ENCODE measurements around the gene ANTXR2. TPM values are rescaled to one million over a fixed set of nuclear protein-coding genes. Genes with fewer than 3 reads are reported as not detected.
A peak's percentile ranks its signal among the peaks of the same experiment; 100 is the strongest.
"Not testable (repeated sequence)": the region's sequence is repeated elsewhere in the genome, so short reads cannot be mapped to it uniquely, and the experiment has no call there.

The ANTXR2 gene
- total RNA-seq, 1 experiment from 2014 or later, result 29.2 TPM

- DNase-seq (ENCODE audit: low spot score), result no peak
Observed at GRCh38 chr4:79918292-79918691, 154.7 kb downstream of the ANTXR2 start.

DNA sequence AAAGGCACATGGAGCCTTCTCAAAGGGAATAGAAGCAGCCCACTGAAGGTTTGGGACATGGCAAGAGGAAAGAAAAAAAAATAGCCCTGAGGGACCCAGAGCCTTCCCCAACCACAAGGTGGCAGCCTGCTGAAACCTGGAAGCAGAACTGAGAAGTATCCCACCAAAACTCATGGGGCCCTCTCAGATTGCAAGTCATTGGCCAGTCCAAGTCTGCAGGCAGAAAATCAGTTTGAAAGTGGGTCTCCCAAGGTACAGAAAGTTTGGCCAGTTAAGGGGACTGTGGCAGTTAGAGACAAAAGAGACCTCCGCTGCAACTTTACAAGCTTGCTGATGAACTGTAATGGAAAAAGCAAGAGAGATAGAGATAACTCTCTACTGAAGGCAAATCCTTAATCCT, 155.8 kb downstream of the ANTXR2 start:
- peak; percentile 25 for DNase-seq (ENCODE audit: low spot score)

- no peak for DNase-seq (ENCODE audit: low spot score)
Observed at GRCh38 chr4:79915246-79915645, 157.8 kb downstream of the ANTXR2 start.

DNA sequence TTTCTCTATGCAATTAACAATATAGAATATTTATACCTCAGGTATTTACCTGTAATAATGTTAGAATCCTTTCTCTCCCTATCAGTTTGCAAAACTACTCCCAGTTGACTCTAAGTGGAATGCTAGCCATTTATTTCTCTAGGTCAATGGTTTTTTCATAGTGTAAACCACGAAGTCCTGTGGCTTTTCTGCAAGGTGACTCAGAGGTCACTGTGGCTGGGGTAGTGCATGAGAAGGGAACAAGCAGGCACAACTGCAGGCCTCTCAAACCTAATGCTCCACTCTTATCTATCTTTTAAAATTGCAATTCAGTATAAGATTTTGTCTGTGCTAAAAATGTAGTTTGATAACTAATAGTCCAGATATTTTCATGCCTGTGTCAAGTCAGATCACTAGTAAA, 159.4 kb downstream of the ANTXR2 start:
- DNase-seq (ENCODE audit: low spot score), result peak; percentile 14

DNA sequence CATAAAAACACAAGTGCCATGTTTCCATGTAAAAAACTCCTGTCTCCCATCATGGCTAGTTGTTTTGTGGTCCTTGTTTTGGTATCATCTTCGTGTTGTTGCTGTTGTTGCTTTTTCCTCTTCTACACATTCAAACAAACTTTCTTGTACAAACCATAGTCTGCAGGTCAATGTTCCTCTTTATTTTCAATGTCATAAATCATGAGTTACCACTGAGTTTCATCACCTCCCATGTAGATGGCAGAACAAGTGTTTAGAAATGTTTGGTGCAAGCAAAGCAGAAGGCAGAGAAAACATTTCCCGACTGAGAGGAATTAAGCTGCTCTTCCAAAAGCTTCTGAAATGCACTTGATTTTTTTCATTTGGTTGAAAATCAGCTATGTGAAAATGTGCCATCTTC, 166.0 kb downstream of the ANTXR2 start:
- DNase-seq (ENCODE audit: low spot score), result no peak

DNA sequence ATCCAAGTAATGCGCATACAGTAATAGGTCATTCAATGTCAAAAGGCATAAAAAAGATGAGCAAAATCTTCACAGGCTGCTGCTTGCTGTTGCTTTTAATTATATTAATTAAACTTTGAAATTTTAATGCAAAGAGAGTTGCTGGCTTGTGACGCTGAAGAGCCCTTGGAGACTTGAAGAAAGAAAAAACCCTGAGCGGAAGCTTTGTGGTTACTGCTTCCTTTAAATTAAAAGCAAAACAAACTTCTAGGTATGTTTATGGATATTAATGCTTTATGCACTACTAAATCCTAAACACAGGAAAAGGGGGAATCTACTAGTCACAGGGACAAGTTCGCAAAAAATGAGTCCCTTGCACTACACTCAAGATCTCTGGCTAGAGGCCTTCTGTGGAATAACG, 166.7 kb downstream of the ANTXR2 start:
- DNase-seq (ENCODE audit: low spot score), result no peak

GRCh38 chr4:79905212-79905611, 167.8 kb downstream of the ANTXR2 start:
- no peak for DNase-seq (ENCODE audit: low spot score)

DNA sequence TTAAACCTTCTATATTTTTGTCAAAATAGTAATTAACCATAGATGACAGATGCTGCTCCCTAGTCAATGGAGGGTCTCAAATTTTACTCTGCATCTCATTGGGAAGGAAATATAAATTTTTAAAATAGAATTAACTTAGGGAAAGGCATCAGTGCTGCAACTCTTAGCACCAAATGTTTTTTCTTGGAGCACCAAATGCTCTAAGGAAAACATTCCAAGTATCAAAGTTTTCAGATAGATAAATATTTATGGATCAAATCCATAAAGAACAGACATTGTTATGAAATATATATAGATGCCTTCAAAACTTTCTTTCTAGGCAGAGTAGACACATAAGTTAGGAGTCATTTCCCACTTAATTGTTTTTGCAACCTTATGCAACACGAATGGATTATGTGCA, 168.7 kb downstream of the ANTXR2 start:
- DNase-seq (ENCODE audit: low spot score), result no peak

DNA sequence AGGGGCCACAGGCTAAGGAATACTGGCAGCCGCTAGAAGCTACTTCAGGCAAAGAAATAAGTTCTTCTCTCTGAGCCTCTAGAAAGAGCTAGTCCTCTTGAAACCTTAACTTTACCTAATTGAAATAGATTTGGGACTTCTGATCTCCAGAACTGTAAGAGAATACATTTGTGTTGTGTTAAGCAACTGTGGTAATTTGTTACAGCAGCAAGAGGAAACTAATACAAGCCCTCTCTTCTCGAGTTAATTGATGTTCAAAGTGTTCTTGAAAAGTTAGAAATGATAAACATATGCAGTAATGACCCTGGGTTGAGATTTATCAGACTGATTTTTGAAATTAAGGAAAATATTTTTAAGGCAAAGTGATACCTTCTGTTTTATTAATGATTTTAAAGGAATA, 172.8 kb downstream of the ANTXR2 start:
- no peak for DNase-seq (ENCODE audit: low spot score)

- no peak for DNase-seq (ENCODE audit: low spot score)
Observed at GRCh38 chr4:79899481-79899880, 173.5 kb downstream of the ANTXR2 start.

DNA sequence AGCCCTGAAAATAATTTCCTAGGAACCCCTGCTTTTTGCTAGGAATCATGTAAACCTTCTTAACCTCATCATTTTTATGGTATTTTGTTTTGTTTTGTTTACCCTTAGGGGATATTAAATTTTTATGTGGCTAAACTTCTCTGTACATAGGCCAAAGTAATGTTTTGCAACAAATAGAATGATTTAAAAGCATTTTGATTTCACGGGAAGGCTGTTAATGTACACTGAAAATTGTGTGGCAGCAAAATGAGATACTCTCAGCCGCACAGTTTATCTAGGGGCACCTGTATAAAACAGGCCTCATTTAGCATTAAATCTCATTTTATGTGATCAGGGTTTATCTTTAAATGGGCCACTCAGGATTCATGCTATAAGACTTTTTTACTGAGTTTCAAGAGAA, 175.0 kb downstream of the ANTXR2 start:
- DNase-seq (ENCODE audit: low spot score), result no peak

GRCh38 chr4:79897174-79897573, 175.9 kb downstream of the ANTXR2 start:
- DNase-seq (ENCODE audit: low spot score), result no peak

DNA sequence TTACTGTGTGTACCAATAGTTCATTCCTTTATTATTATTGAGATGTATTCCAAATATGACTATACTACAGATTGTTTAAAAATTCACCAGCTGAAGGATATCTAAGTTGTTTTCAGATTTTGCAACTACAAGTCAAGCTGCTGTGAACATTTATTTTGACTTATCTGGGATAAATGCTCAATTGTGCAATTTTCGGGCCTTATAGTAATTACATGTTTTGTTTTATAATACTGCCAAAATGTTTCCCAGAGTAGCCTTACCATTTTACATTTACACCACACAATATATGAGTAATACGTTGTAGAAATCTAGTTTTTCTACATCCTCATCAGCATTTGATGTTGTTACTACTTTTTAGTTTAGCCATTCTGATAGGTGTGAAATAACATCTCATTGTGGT, 179.6 kb downstream of the ANTXR2 start:
- no peak for DNase-seq (ENCODE audit: low spot score)

GRCh38 chr4:79889026-79889425, 184.0 kb downstream of the ANTXR2 start:
- not testable (repeated sequence) for DNase-seq (ENCODE audit: low spot score)

DNA sequence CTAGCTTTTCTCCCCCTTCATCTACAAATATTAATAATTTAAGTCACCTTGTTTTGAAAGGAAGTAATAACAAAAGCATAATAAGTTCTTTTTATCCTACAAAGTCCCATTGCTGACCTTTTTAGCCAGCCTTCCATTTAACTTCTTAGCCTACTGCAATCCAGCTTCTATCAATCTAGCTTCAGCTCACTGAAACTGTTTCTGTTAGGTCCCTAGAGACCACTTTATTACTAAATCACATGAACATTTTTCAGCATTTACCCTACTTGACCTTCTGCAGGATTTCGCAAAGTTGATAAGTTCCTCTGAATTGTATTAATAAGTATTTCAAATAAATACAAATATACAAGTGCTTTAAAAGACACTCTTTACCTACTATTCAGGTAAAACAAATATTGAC, 186.5 kb downstream of the ANTXR2 start:
- DNase-seq (ENCODE audit: low spot score), result no peak

- no peak for DNase-seq (ENCODE audit: low spot score)
Observed at GRCh38 chr4:79886021-79886420, 187.0 kb downstream of the ANTXR2 start.

- no peak for DNase-seq (ENCODE audit: low spot score)
Observed at GRCh38 chr4:79883290-79883689, 189.7 kb downstream of the ANTXR2 start.

DNA sequence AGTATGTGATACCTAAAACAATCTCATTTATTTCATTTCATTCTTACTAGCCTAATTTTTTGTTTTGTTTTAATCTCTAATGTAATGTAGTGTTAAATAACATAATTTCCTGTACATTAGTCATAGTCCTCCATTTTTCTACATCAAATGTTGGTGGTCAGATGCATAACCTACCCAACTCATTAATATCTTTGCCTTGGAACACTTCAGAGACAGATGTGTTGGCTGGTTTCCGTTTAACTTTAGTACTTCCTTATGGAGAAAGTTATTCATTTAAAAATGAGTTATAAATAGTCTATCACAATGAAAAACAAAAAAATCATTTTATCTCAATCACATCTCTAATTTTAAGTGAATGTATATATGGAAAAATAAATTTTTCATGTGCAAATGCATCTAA, 190.2 kb downstream of the ANTXR2 start:
- DNase-seq (ENCODE audit: low spot score), result no peak

GRCh38 chr4:79881407-79881806, 191.6 kb downstream of the ANTXR2 start:
- DNase-seq (ENCODE audit: low spot score), result no peak

DNA sequence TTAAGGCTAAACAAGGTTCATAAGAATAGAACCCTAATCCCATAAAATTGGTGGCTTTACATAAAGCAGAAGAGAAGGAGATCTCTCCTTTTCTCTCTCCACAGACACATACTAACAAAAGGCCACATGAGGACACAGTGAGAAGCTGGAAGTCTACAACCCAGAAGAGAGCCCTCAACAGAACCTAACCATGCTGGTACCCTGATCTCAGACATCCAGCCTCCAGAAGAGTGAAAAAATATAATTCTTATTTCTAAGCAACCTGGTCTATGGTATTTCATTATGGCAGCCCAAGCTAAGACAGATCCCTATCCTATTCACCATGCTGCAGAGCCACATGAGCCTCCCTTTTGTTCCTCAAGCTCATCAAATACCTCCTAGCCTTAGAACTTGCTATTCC, 195.5 kb downstream of the ANTXR2 start:
- DNase-seq (ENCODE audit: low spot score), result no peak

GRCh38 chr4:79875344-79875899, 197.6 kb downstream of the ANTXR2 start:
- DNase-seq (ENCODE audit: low spot score), result no peak

- no peak for DNase-seq (ENCODE audit: low spot score)
Observed at GRCh38 chr4:79874197-79874596, 198.8 kb downstream of the ANTXR2 start.

DNA sequence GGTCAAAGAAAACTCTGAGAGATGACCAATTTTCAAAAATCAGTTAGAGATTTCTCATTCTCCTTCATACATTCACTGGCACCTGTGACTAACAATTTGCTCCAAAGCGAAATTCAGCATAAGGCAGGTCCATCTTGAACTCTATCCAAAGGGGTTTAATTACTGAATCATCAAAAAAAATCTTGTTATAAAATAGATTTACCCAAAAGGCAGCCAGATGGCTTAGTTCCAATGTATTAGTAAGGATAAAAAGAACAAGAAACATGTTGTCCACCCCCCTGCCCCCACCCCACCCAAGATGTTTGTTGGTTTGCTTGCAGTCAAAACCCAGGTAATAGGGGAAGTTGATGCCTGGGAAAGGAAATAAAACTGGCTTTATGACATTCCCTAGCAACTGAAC, 200.3 kb downstream of the ANTXR2 start:
- no peak for DNase-seq (ENCODE audit: low spot score)

- DNase-seq (ENCODE audit: low spot score), result no peak
Observed at GRCh38 chr4:79871961-79872360, 201.1 kb downstream of the ANTXR2 start.
